ENCODE results near the gene GTF2F2.

GTF2F2 gene

GRCh38 chr13:45299194-45299593 is 178.9 kb downstream of the GTF2F2 start:
- no peaks in the 10 kb centered on the region for H3K27me3 Mint-ChIP-seq (ENCODE audit: low read depth)
- no peaks in the 10 kb centered on the region for H3K9me3 Mint-ChIP-seq
- H3K27ac Mint-ChIP-seq, result no peak overlapping the region
- no peak overlapping the region for H3K4me3 Mint-ChIP-seq
- no peak for TF ChIP-seq CTCF (IDR thresholded peaks at IDR 0.05; ENCODE audit: unreplicated experiment in 3 of 3)
- no peaks in the 10 kb centered on the region for H3K36me3 Mint-ChIP-seq (ENCODE audit: low read depth)
- H3K4me1 Mint-ChIP-seq, result peaks cover 17% of the 10 kb centered on the region

GRCh38 chr13:45300190-45300985 is 180.1 kb downstream of the GTF2F2 start:
- Mint-ChIP-seq H3K27ac (no peak overlapping the region), H3K27me3 (ENCODE audit: low read depth) (no peaks in the 10 kb centered on the region), H3K4me1 (peaks cover 17% of the 10 kb centered on the region), H3K4me3 (no peak overlapping the region), H3K9me3 (no peaks in the 10 kb centered on the region), H3K36me3 (ENCODE audit: low read depth) (no peaks in the 10 kb centered on the region)
- TF ChIP-seq CTCF (IDR thresholded peaks at IDR 0.05; ENCODE audit: unreplicated experiment in 3 of 3), result no peak

GRCh38 chr13:45301263-45301662 is 181.0 kb downstream of the GTF2F2 start:
- Mint-ChIP-seq H3K36me3 (ENCODE audit: low read depth) (no peaks in the 10 kb centered on the region), H3K4me1 (peaks cover 17% of the 10 kb centered on the region), H3K27me3 (ENCODE audit: low read depth) (no peaks in the 10 kb centered on the region), H3K27ac (no peak overlapping the region), H3K4me3 (no peak overlapping the region), H3K9me3 (no peaks in the 10 kb centered on the region)
- TF ChIP-seq CTCF (IDR thresholded peaks at IDR 0.05; ENCODE audit: unreplicated experiment in 3 of 3), result no peak

GRCh38 chr13:45302507-45302906 is 182.2 kb downstream of the GTF2F2 start:
- H3K36me3 Mint-ChIP-seq (ENCODE audit: low read depth), result no peaks in the 10 kb centered on the region

GRCh38 chr13:45303026-45303425 is 182.7 kb downstream of the GTF2F2 start:
- no peak for TF ChIP-seq CTCF (IDR thresholded peaks at IDR 0.05; ENCODE audit: unreplicated experiment in 3 of 3)
- H3K4me3 Mint-ChIP-seq, result no peak overlapping the region
- H3K36me3 Mint-ChIP-seq (ENCODE audit: low read depth), result no peaks in the 10 kb centered on the region
- H3K27me3 Mint-ChIP-seq (ENCODE audit: low read depth), result no peaks in the 10 kb centered on the region
- H3K4me1 Mint-ChIP-seq, result peaks cover 3% of the 10 kb centered on the region
- H3K9me3 Mint-ChIP-seq, result no peaks in the 10 kb centered on the region
- no peak overlapping the region for H3K27ac Mint-ChIP-seq

More at GRCh38 chr13:45302507-45302906, 182.2 kb downstream of the GTF2F2 start:
- Mint-ChIP-seq H3K27ac (no peak overlapping the region), H3K4me3 (no peak overlapping the region), H3K27me3 (ENCODE audit: low read depth) (no peaks in the 10 kb centered on the region), H3K9me3 (no peaks in the 10 kb centered on the region), H3K4me1 (peaks cover 9% of the 10 kb centered on the region)
- TF ChIP-seq CTCF (IDR thresholded peaks at IDR 0.05; ENCODE audit: unreplicated experiment in 3 of 3), result no peak

- no peak for TF ChIP-seq CTCF (IDR thresholded peaks at IDR 0.05; ENCODE audit: unreplicated experiment in 3 of 3)
- Mint-ChIP-seq H3K4me1 (no peaks in the 10 kb centered on the region), H3K9me3 (no peaks in the 10 kb centered on the region), H3K27ac (no peak overlapping the region), H3K4me3 (no peak overlapping the region), H3K27me3 (ENCODE audit: low read depth) (no peaks in the 10 kb centered on the region), H3K36me3 (ENCODE audit: low read depth) (no peaks in the 10 kb centered on the region)
Measured at GRCh38 chr13:45303866-45304265, 183.6 kb downstream of the GTF2F2 start.

Data from nephron (organoid).